ENCODE results near the gene ATXN1.

ATXN1 gene

GRCh38 chr6:16431106-16431505, 330.2 kb downstream of the ATXN1 start:
- TF ChIP-seq TSHZ2 (CRISPR knock-in tag; IDR thresholded peaks at IDR 0.05) (no peak), ZNF565 (CRISPR knock-in tag; conservative IDR thresholded peaks at IDR 0.05; ENCODE audit: low read depth) (no peak), ESRRG (CRISPR knock-in tag; IDR thresholded peaks at IDR 0.05) (no peak), OSR1 (CRISPR knock-in tag; IDR thresholded peaks at IDR 0.05) (no peak), ZFP30 (CRISPR knock-in tag; IDR thresholded peaks at IDR 0.05) (no peak), ZNF8 (CRISPR knock-in tag; IDR thresholded peaks at IDR 0.05) (no peak), ZC3H10 (CRISPR knock-in tag; IDR thresholded peaks at IDR 0.05) (no peak), SNAI2 (CRISPR knock-in tag; IDR thresholded peaks at IDR 0.05) (no peak), GLIS3 (CRISPR knock-in tag; IDR thresholded peaks at IDR 0.05) (no peak), ZFP3 (CRISPR knock-in tag; IDR thresholded peaks at IDR 0.05) (no peak), RARB (CRISPR knock-in tag; IDR thresholded peaks at IDR 0.05) (no peak)
- TF ChIP-seq, protein P1, sequence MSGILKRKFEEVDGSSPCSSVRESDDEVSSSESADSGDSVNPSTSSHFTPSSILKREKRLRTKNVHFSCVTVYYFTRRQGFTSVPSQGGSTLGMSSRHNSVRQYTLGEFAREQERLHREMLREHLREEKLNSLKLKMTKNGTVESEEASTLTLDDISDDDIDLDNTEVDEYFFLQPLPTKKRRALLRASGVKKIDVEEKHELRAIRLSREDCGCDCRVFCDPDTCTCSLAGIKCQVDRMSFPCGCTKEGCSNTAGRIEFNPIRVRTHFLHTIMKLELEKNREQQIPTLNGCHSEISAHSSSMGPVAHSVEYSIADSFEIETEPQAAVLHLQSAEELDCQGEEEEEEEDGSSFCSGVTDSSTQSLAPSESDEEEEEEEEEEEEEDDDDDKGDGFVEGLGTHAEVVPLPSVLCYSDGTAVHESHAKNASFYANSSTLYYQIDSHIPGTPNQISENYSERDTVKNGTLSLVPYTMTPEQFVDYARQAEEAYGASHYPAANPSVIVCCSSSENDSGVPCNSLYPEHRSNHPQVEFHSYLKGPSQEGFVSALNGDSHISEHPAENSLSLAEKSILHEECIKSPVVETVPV (CRISPR knock-in tag; IDR thresholded peaks at IDR 0.05), result no peak
- TF ChIP-seq, protein P2, sequence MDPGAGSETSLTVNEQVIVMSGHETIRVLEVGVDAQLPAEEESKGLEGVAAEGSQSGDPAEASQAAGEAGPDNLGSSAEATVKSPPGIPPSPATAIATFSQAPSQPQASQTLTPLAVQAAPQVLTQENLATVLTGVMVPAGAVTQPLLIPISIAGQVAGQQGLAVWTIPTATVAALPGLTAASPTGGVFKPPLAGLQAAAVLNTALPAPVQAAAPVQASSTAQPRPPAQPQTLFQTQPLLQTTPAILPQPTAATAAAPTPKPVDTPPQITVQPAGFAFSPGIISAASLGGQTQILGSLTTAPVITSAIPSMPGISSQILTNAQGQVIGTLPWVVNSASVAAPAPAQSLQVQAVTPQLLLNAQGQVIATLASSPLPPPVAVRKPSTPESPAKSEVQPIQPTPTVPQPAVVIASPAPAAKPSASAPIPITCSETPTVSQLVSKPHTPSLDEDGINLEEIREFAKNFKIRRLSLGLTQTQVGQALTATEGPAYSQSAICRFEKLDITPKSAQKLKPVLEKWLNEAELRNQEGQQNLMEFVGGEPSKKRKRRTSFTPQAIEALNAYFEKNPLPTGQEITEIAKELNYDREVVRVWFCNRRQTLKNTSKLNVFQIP (CRISPR knock-in tag; IDR thresholded peaks at IDR 0.05; ENCODE audit: borderline replicate concordance, low read depth), result no peak
- ATAC-seq, result no peak

- TF ChIP-seq ZNF8 (CRISPR knock-in tag; IDR thresholded peaks at IDR 0.05) (no peak), SNAI2 (CRISPR knock-in tag; IDR thresholded peaks at IDR 0.05) (no peak), TSHZ2 (CRISPR knock-in tag; IDR thresholded peaks at IDR 0.05) (no peak), TOX (CRISPR knock-in tag; IDR thresholded peaks at IDR 0.05; ENCODE audit: borderline replicate concordance) (no peak), CREB5 (CRISPR knock-in tag; IDR thresholded peaks at IDR 0.05; ENCODE audit: low read depth) (no peak), ISL1 (CRISPR knock-in tag; IDR thresholded peaks at IDR 0.05) (no peak), ARNTL (CRISPR knock-in tag; IDR thresholded peaks at IDR 0.05; ENCODE audit: borderline replicate concordance, low read depth) (no peak), ZFP3 (CRISPR knock-in tag; IDR thresholded peaks at IDR 0.05) (no peak), ZNF565 (CRISPR knock-in tag; conservative IDR thresholded peaks at IDR 0.05; ENCODE audit: low read depth) (no peak), TCF4 (CRISPR knock-in tag; IDR thresholded peaks at IDR 0.05; ENCODE audit: borderline replicate concordance) (no peak), CSDC2 (CRISPR knock-in tag; IDR thresholded peaks at IDR 0.05) (no peak), ZC3H10 (CRISPR knock-in tag; IDR thresholded peaks at IDR 0.05) (no peak)
- TF ChIP-seq, protein P2 (CRISPR knock-in tag; IDR thresholded peaks at IDR 0.05; ENCODE audit: borderline replicate concordance, low read depth), result no peak
- no peak for ATAC-seq
Measured at GRCh38 chr6:16430391-16431089, 330.7 kb downstream of the ATXN1 start.
